NT2/D1 (cell line): ENCODE data around the gene NAT10.

Experiments
- SUZ12 ChIP-seq: IDR thresholded peaks from 2 replicates; pipeline ENCODE4 v1.6.1; 2011; ENCODE audit not compliant: insufficient read length, insufficient read depth; ENCODE audit errors: extremely low read depth
- YY1 ChIP-seq: IDR thresholded peaks from 2 replicates; pipeline ENCODE4 v1.6.1; 2011; ENCODE audit not compliant: insufficient read length, insufficient read depth
- ZNF274 ChIP-seq: IDR thresholded peaks from 2 replicates; pipeline ENCODE4 v1.6.1; 2011; ENCODE audit warnings: mild to moderate bottlenecking, low read depth, low read length

- no peak for TF ChIP-seq YY1
- TF ChIP-seq ZNF274 = no peak
- no peak for TF ChIP-seq SUZ12
These were observed 87.3 kb downstream of the NAT10 start for GRCh38 chr11:34192481-34193401.
